Neuronal stem cell (in vitro differentiated cells): Measurements from ENCODE around the gene TEX51.

ENCODE experiments used
- DNase-seq: peaks from one replicate; pipeline ENCODE4 v3.0.0-alpha.2; 2013; ENCODE audit warnings: low spot score
- H2AFZ ChIP-seq: one replicate; pipeline ENCODE4 v1.6.1; 2013; ENCODE audit warnings: mild to moderate bottlenecking, low read length, inconsistent platforms
- H2AK5ac ChIP-seq: 2 replicates; pipeline ENCODE4 v1.6.1; 2013; ENCODE audit warnings: low read depth, mild to moderate bottlenecking, inconsistent platforms, low read length, moderate library complexity, mixed read lengths
- H2BK120ac ChIP-seq: 2 replicates; pipeline ENCODE4 v1.6.1; 2013; ENCODE audit warnings: low read depth, mild to moderate bottlenecking, inconsistent platforms, low read length, moderate library complexity, mixed read lengths
- H2BK12ac ChIP-seq: one replicate; pipeline ENCODE4 v1.6.1; 2013; ENCODE audit warnings: low read length, inconsistent platforms
- H2BK15ac ChIP-seq: 2 replicates; pipeline ENCODE4 v1.6.1; 2013; ENCODE audit warnings: mild to moderate bottlenecking, low read length, inconsistent platforms, mixed read lengths
- H2BK5ac ChIP-seq: one replicate; pipeline ENCODE4 v1.6.1; 2013; ENCODE audit warnings: inconsistent platforms, mild to moderate bottlenecking, low read length, moderate library complexity
- H3K14ac ChIP-seq: one replicate; pipeline ENCODE4 v1.6.1; 2013; ENCODE audit warnings: low read length, inconsistent platforms
- H3K18ac ChIP-seq: 2 replicates; pipeline ENCODE4 v1.6.1; 2013; ENCODE audit warnings: low read length, inconsistent platforms
- H3K23ac ChIP-seq: 2 replicates; pipeline ENCODE4 v1.6.1; 2013; ENCODE audit warnings: low read depth, mild to moderate bottlenecking, mixed read lengths, low read length, inconsistent platforms; ENCODE audit not compliant: poor library complexity
- H3K27ac ChIP-seq: replicated peaks from 3 replicates; pipeline ENCODE4 v1.5.1; 2013; ENCODE audit warnings: low read length, inconsistent platforms
- H3K27me3 ChIP-seq, 3 experiments: 2 replicates each; pipeline ENCODE4 v1.6.1; 2013; ENCODE audit warnings: low read length in 3 of 3, mild to moderate bottlenecking in 2 of 3, inconsistent platforms in 1 of 3, low read depth in 1 of 3, mixed read lengths in 1 of 3, moderate library complexity in 1 of 3; ENCODE audit not compliant: control insufficient read depth in 3 of 3, insufficient read depth in 3 of 3
- H3K36me3 ChIP-seq, 2 donors: replicated peaks in 1 of 2; 2 replicates each; pipeline ENCODE4 v1.6.1; 2013; ENCODE audit warnings: low read length in 2 of 2; ENCODE audit not compliant: control insufficient read depth in 2 of 2, insufficient read depth in 2 of 2
- H3K4ac ChIP-seq: 2 replicates; pipeline ENCODE4 v1.6.1; 2013; ENCODE audit warnings: inconsistent platforms, mild to moderate bottlenecking, low read length, moderate library complexity
- H3K4me1 ChIP-seq, 2 donors: 1 replicate in 1 of 2; 2 replicates in 1 of 2; pipeline ENCODE4 v1.6.1; 2013; ENCODE audit warnings: low read length in 2 of 2, low read depth in 1 of 2; ENCODE audit not compliant: control insufficient read depth in 2 of 2, insufficient read depth in 1 of 2
- H3K4me2 ChIP-seq: one replicate; pipeline ENCODE4 v1.6.1; 2013; ENCODE audit warnings: mild to moderate bottlenecking, low read length, inconsistent platforms; ENCODE audit not compliant: insufficient read depth, poor library complexity, severe bottlenecking
- H3K4me3 ChIP-seq, 2 donors: 2 replicates each; pipeline ENCODE4 v1.5.1; 2013; ENCODE audit warnings: low read length in 2 of 2, mild to moderate bottlenecking in 2 of 2, inconsistent platforms in 1 of 2, moderate library complexity in 1 of 2
- H3K79me1 ChIP-seq: one replicate; pipeline ENCODE4 v1.6.1; 2013; ENCODE audit warnings: low read depth, mild to moderate bottlenecking, inconsistent platforms, low read length, moderate library complexity
- H3K9ac ChIP-seq: one replicate; pipeline ENCODE4 v1.6.1; 2013; ENCODE audit warnings: mild to moderate bottlenecking, low read depth, low read length, inconsistent platforms; ENCODE audit not compliant: poor library complexity
- H3K9me3 ChIP-seq, 2 donors: replicated peaks in 1 of 2; 2 replicates each; pipeline versions ENCODE3 to v1.6.1; 2013; ENCODE audit warnings: low read length in 2 of 2, mild to moderate bottlenecking in 2 of 2, inconsistent platforms in 1 of 2, low read depth in 1 of 2, mixed read lengths in 1 of 2, moderate library complexity in 1 of 2; ENCODE audit not compliant: control insufficient read depth in 2 of 2, insufficient read depth in 1 of 2
- H4K8ac ChIP-seq: one replicate; pipeline ENCODE4 v1.6.1; 2013; ENCODE audit warnings: low read depth, mild to moderate bottlenecking, inconsistent platforms, low read length, moderate library complexity
- H4K91ac ChIP-seq: one replicate; pipeline ENCODE4 v1.6.1; 2013; ENCODE audit warnings: low read length, low read depth, mild to moderate bottlenecking, inconsistent platforms; ENCODE audit not compliant: poor library complexity
- WGBS, 2 donors: extraction: QIAGEN DNeasy Blood & Tissue Kit; methylation state at CpG; one replicate each; pipeline ENCODE4 v1.1.7; 2013; ENCODE audit warnings: missing lambda C conversion rate in 2 of 2, mixed read lengths in 1 of 2; ENCODE audit not compliant: insufficient read length in 2 of 2, insufficient replicate concordance in 1 of 2; ENCODE audit errors: extremely low coverage in 2 of 2; 5-methylcytosine and 5-hydroxymethylcytosine counted together

The TEX51 gene

GRCh38 chr2:126884861-126885750 lies 13.6 kb upstream of the TEX51 start:
- peak overlapping the region; percentile 68 for H2AK5ac ChIP-seq
- H3K9ac ChIP-seq = no peak overlapping the region
- H2AFZ ChIP-seq = peak overlapping the region; percentile 58
- no peak overlapping the region for H4K91ac ChIP-seq
- H3K14ac ChIP-seq = no peak overlapping the region
- H3K79me1 ChIP-seq = no peaks in the 10 kb centered on the region
- no peak overlapping the region for H2BK120ac ChIP-seq
- peak overlapping the region; percentile 91 for H3K18ac ChIP-seq
- H3K27ac ChIP-seq = no peak overlapping the region
- peaks cover 1 to 9% of the 10 kb centered on the region in 2 donors for H3K4me1 ChIP-seq
- H3K4ac ChIP-seq = no peak overlapping the region
- no peak for DNase-seq
- no peak overlapping the region for H4K8ac ChIP-seq
- H3K23ac ChIP-seq = peak overlapping the region; percentile 14
- peak overlapping the region; percentile 76 for H2BK5ac ChIP-seq
- H2BK15ac ChIP-seq = no peak overlapping the region
- no CpG with 5 or more reads among the region's 21 CpGs for WGBS, 2 donors
- H3K36me3 ChIP-seq = no peaks in the 10 kb centered on the region
- H3K9me3 ChIP-seq = no peaks in the 10 kb centered on the region
- no peak overlapping the region for H2BK12ac ChIP-seq
- H3K4me2 ChIP-seq = no peak overlapping the region
- no peak overlapping the region for H3K4me3 ChIP-seq
- no peaks in the 10 kb centered on the region for H3K27me3 ChIP-seq

- Histone ChIP-seq H4K91ac (peak overlapping the region; percentile 80), H3K14ac (no peak overlapping the region), H2BK5ac (peak overlapping the region; percentile 76), H3K27me3 (no peaks in the 10 kb centered on the region), H3K4ac (no peak overlapping the region), H2BK12ac (no peak overlapping the region), H3K4me1 (peaks cover 1 to 9% of the 10 kb centered on the region in 2 donors), H3K9me3 (no peaks in the 10 kb centered on the region), H3K27ac (no peak overlapping the region), H3K4me2 (peak overlapping the region; percentile 67), H2AK5ac (peak overlapping the region; percentile 68), H3K18ac (peak overlapping the region; percentile 91), H3K4me3 (peak overlapping the region in 1 of 2 donors; percentile 69), H3K79me1 (no peaks in the 10 kb centered on the region), H2BK15ac (peak overlapping the region; percentile 88), H3K23ac (peak overlapping the region; percentile 92), H3K36me3 (no peaks in the 10 kb centered on the region), H4K8ac (peak overlapping the region; percentile 45), H2BK120ac (no peak overlapping the region), H2AFZ (peak overlapping the region; percentile 58), H3K9ac (peak overlapping the region; percentile 76)
- DNase-seq = no peak
- no CpG with 5 or more reads among the region's 18 CpGs for WGBS, 2 donors
These were observed 12.9 kb upstream of the TEX51 start for GRCh38 chr2:126885751-126886210.

- peak overlapping the region; percentile 80 for H4K91ac ChIP-seq
- H4K8ac ChIP-seq = peak overlapping the region; percentile 78
- no peaks in the 10 kb centered on the region for H3K36me3 ChIP-seq
- H3K23ac ChIP-seq = peak overlapping the region; percentile 92
- no peaks in the 10 kb centered on the region for H3K79me1 ChIP-seq
- no CpG with 5 or more reads among the region's 40 CpGs for WGBS, 2 donors
- H3K4ac ChIP-seq = no peak overlapping the region
- H3K27ac ChIP-seq = no peak overlapping the region
- no peak overlapping the region for H3K14ac ChIP-seq
- peak; percentile 64 for DNase-seq
- no peak overlapping the region for H2BK12ac ChIP-seq
- H3K4me2 ChIP-seq = peak overlapping the region; percentile 67
- peak overlapping the region; percentile 58 for H2AFZ ChIP-seq
- peak overlapping the region; percentile 88 for H2BK15ac ChIP-seq
- peak overlapping the region in 1 of 2 donors; percentile 69 for H3K4me3 ChIP-seq
- peak overlapping the region; percentile 4 for H2AK5ac ChIP-seq
- H3K9me3 ChIP-seq = no peaks in the 10 kb centered on the region
- peak overlapping the region; percentile 76 for H2BK5ac ChIP-seq
- H3K27me3 ChIP-seq = no peaks in the 10 kb centered on the region
- H3K4me1 ChIP-seq = peaks cover 1 to 9% of the 10 kb centered on the region in 2 donors
- peak overlapping the region; percentile 76 for H3K9ac ChIP-seq
- no peak overlapping the region for H2BK120ac ChIP-seq
- H3K18ac ChIP-seq = peak overlapping the region; percentile 91
These were observed 12.3 kb upstream of the TEX51 start for GRCh38 chr2:126886211-126886915.

GRCh38 chr2:126886916-126887280 lies 11.8 kb upstream of the TEX51 start:
- no CpG with 5 or more reads among the region's 13 CpGs for WGBS, 2 donors
- peak overlapping the region; percentile 1 for H3K18ac ChIP-seq

More at GRCh38 chr2:126886916-126887280, 11.8 kb upstream of the TEX51 start:
- Histone ChIP-seq H3K23ac (no peak overlapping the region), H3K4ac (no peak overlapping the region), H3K9me3 (no peaks in the 10 kb centered on the region), H2BK120ac (no peak overlapping the region), H4K91ac (no peak overlapping the region), H3K36me3 (no peaks in the 10 kb centered on the region), H3K27me3 (no peaks in the 10 kb centered on the region), H2AFZ (no peak overlapping the region), H3K9ac (no peak overlapping the region), H3K4me1 (peaks cover 1 to 9% of the 10 kb centered on the region in 2 donors), H3K14ac (no peak overlapping the region), H3K27ac (no peak overlapping the region), H2BK5ac (no peak overlapping the region), H2AK5ac (peak overlapping the region; percentile 59), H2BK15ac (no peak overlapping the region), H3K4me3 (peak overlapping the region in 1 of 2 donors; percentile 15), H3K79me1 (no peaks in the 10 kb centered on the region), H3K4me2 (no peak overlapping the region), H2BK12ac (no peak overlapping the region), H4K8ac (no peak overlapping the region)
- no peak for DNase-seq
